Keratinocyte (primary cell): Measurements from ENCODE around the gene ANKMY2. TPM values are rescaled to one million over a fixed set of nuclear protein-coding genes. Genes with fewer than 3 reads are reported as not detected.

Experiments
- DNase-seq: peaks from one replicate; pipeline ENCODE4 v3.0.0-alpha.2; 2011; ENCODE audit warnings: low read depth, missing footprints, low spot score
- FAIRE-seq: peaks from 2 replicates; lab custom pipeline; 2011; peaks lifted over from hg19 to GRCh38; lab: Jason Lieb, UNC
- H2AFZ ChIP-seq: 2 replicates; pipeline ENCODE4 v1.6.0; 2012; ENCODE audit warnings: low read length, control low read depth, inconsistent platforms; ENCODE audit not compliant: control insufficient read depth
- H3K27ac ChIP-seq: 2 replicates; pipeline ENCODE4 v1.5.1; 2011; ENCODE audit warnings: low read length; ENCODE audit not compliant: control insufficient read depth, insufficient read depth
- H3K27me3 ChIP-seq: 3 replicates; pipeline ENCODE4 v1.6.0; 2011; ENCODE audit warnings: low read length; ENCODE audit not compliant: control insufficient read depth, insufficient read depth; ENCODE audit errors: extremely low read depth
- H3K36me3 ChIP-seq, 2 experiments: 2 replicates in 1 of 2; 3 replicates in 1 of 2; pipeline ENCODE4 v1.5.1; 2011; ENCODE audit warnings: low read length in 2 of 2, mild to moderate bottlenecking in 1 of 2; ENCODE audit not compliant: control insufficient read depth in 2 of 2, insufficient read depth in 2 of 2; ENCODE audit errors: extremely low read depth in 1 of 2
- H3K4me1 ChIP-seq: 3 replicates; pipeline ENCODE4 v1.5.1; 2011; ENCODE audit warnings: low read length; ENCODE audit not compliant: control insufficient read depth, insufficient read depth; ENCODE audit errors: extremely low read depth
- H3K4me2 ChIP-seq: 3 replicates; pipeline ENCODE4 v1.6.0; 2011; ENCODE audit warnings: low read depth, low read length; ENCODE audit not compliant: control insufficient read depth, insufficient read depth; ENCODE audit errors: extremely low read depth
- H3K4me3 ChIP-seq, 3 experiments: fragments of 200-600 bp in 1 of 3; sonication (generic) in 1 of 3; 2 replicates in 2 of 3; 3 replicates in 1 of 3; pipeline ENCODE4 v1.5.1; 2011 to 2016; ENCODE audit warnings: low read length in 3 of 3, mild to moderate bottlenecking in 3 of 3, control low read depth in 2 of 3, inconsistent platforms in 1 of 3, low read depth in 1 of 3, mixed read lengths in 1 of 3, mixed run types in 1 of 3, moderate library complexity in 1 of 3; ENCODE audit not compliant: control insufficient read depth in 2 of 3, insufficient read depth in 2 of 3; ENCODE audit errors: extremely low read depth in 1 of 3
- H3K79me2 ChIP-seq: 2 replicates; pipeline ENCODE4 v1.6.0; 2012; ENCODE audit warnings: low read length; ENCODE audit not compliant: control insufficient read depth, insufficient read depth
- H3K9ac ChIP-seq: 3 replicates; pipeline ENCODE4 v1.6.0; 2011; ENCODE audit warnings: low read length; ENCODE audit not compliant: control insufficient read depth, insufficient read depth; ENCODE audit errors: extremely low read depth
- H3K9me1 ChIP-seq: 3 replicates; pipeline ENCODE4 v1.6.0; 2011; ENCODE audit warnings: low read length; ENCODE audit not compliant: control insufficient read depth, insufficient read depth; ENCODE audit errors: extremely low read depth
- H3K9me3 ChIP-seq: 2 replicates; pipeline ENCODE4 v1.5.1; 2012; ENCODE audit warnings: low read depth, low read length; ENCODE audit not compliant: control insufficient read depth
- H4K20me1 ChIP-seq: 3 replicates; pipeline ENCODE4 v1.6.0; 2011; ENCODE audit warnings: low read length; ENCODE audit not compliant: control insufficient read depth, insufficient read depth; ENCODE audit errors: extremely low read depth
- EZH2 ChIP-seq: IDR thresholded peaks from one replicate; pipeline ENCODE4 v1.6.1; 2012; ENCODE audit warnings: inconsistent platforms, mild to moderate bottlenecking, low read length, moderate library complexity
- dilution Hi-C: fragments of 300-500 bp; cut with MboI; formaldehyde crosslinking; loops from one replicate; pipeline ENCODE4 v1.7.0; 2020; ENCODE audit warnings: low sequenced_read_pairs; ENCODE audit not compliant: extremely low pct_ligation_motif_present
- polyA plus RNA-seq, 5 experiments: library from polyadenylated mRNA; depleted of rRNA in 3 of 5; stranded (reverse) in 3 of 5; stranded (forward) in 1 of 5; unstranded in 1 of 5; fragments of >200 nt; gene quantifications; 1 replicate in 1 of 5; 2 replicates in 3 of 5; 3 replicates in 1 of 5; pipeline versions ENCODE4 v1.2.1 to v1.2.3, GENCODE V29; 2011 to 2012; ENCODE audit warnings: missing spikeins in 2 of 5, low read depth in 1 of 5, low replicate concordance in 1 of 5
- TF ChIP-seq, protein P1 (sequence below), 3 experiments: IDR thresholded peaks in 1 of 3; conservative IDR thresholded peaks in 1 of 3; optimal IDR thresholded peaks in 1 of 3; 2 replicates in 2 of 3; 3 replicates in 1 of 3; pipeline versions ENCODE3 to v1.5.1; 2011; ENCODE audit warnings: low read length in 3 of 3, mild to moderate bottlenecking in 3 of 3, moderate library complexity in 2 of 3, control low read depth in 1 of 3, inconsistent platforms in 1 of 3; ENCODE audit not compliant: insufficient read depth in 2 of 3; ENCODE audit errors: extremely low read depth in 1 of 3

The ANKMY2 gene
- polyA plus RNA-seq, 1 donor (not counting 4 experiments of a cell fraction or from before 2014, with no cell fraction given): 13.3 TPM

DNA sequence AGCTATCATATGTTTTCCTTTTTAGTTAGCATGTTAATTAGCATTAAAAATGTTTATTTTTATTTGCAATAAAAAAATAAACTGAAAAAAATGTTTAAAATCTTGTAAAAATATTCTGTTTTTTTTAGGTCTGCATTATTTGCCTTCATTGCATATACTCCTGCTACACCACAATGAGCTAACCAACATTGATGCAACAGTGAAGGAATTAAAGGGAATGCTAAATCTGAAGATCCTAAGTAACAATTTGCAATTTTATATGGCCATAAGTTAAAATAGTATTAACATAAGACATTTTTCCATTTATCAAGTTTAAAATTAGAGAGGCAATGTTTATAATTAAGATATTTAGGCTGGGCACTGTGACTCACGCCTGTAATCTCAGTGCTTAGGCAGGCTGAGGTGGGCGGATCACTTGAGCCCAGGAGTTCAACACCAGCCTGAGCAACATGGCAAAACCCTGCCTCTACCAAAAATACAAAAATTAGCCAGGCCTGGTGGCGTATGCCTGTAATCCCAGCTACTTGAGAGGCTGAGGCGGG is 86.7 kb downstream of the ANKMY2 start:
- Histone ChIP-seq H3K9me1 (no peaks in the 10 kb centered on the region), H3K27me3 (no peaks in the 10 kb centered on the region), H3K4me2 (no peak overlapping the region), H3K27ac (no peak overlapping the region), H3K4me1 (no peaks in the 10 kb centered on the region), H3K79me2 (no peaks in the 10 kb centered on the region), H4K20me1 (no peaks in the 10 kb centered on the region), H3K4me3 (no peak overlapping the region), H2AFZ (no peak overlapping the region), H3K9me3 (no peaks in the 10 kb centered on the region), H3K36me3 (no peaks in the 10 kb centered on the region), H3K9ac (no peak overlapping the region)
- DNase-seq (no peak), FAIRE-seq (no peak)
- dilution Hi-C loops: no loop called here
- no peak for TF ChIP-seq EZH2
- TF ChIP-seq, protein P1, sequence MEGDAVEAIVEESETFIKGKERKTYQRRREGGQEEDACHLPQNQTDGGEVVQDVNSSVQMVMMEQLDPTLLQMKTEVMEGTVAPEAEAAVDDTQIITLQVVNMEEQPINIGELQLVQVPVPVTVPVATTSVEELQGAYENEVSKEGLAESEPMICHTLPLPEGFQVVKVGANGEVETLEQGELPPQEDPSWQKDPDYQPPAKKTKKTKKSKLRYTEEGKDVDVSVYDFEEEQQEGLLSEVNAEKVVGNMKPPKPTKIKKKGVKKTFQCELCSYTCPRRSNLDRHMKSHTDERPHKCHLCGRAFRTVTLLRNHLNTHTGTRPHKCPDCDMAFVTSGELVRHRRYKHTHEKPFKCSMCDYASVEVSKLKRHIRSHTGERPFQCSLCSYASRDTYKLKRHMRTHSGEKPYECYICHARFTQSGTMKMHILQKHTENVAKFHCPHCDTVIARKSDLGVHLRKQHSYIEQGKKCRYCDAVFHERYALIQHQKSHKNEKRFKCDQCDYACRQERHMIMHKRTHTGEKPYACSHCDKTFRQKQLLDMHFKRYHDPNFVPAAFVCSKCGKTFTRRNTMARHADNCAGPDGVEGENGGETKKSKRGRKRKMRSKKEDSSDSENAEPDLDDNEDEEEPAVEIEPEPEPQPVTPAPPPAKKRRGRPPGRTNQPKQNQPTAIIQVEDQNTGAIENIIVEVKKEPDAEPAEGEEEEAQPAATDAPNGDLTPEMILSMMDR (optimal IDR thresholded peaks at IDR 0.05 in 1 of 3, IDR thresholded peaks at IDR 0.05 in 1 of 3, conservative IDR thresholded peaks at IDR 0.05 in 1 of 3; ENCODE audit: extremely low read depth in 1 of 3, insufficient read depth in 2 of 3, low read length in 3 of 3): no peak

- no peak for DNase-seq
- no peak overlapping the region for H3K9ac ChIP-seq
- no peaks in the 10 kb centered on the region for H3K9me1 ChIP-seq
- H3K4me2 ChIP-seq: no peak overlapping the region
- no peaks in the 10 kb centered on the region for H3K4me1 ChIP-seq
- H3K4me3 ChIP-seq: no peak overlapping the region
- no peaks in the 10 kb centered on the region for H3K9me3 ChIP-seq
- no peak overlapping the region for H3K27ac ChIP-seq
- no peak overlapping the region for H2AFZ ChIP-seq
- H3K27me3 ChIP-seq: no peaks in the 10 kb centered on the region
- H3K79me2 ChIP-seq: no peaks in the 10 kb centered on the region
- no peaks in the 10 kb centered on the region for H4K20me1 ChIP-seq
- dilution Hi-C loops: no loop called here
- FAIRE-seq: no peak
- no peaks in the 10 kb centered on the region for H3K36me3 ChIP-seq
- TF ChIP-seq, protein P1 (optimal IDR thresholded peaks at IDR 0.05 in 1 of 3, IDR thresholded peaks at IDR 0.05 in 1 of 3, conservative IDR thresholded peaks at IDR 0.05 in 1 of 3; ENCODE audit: extremely low read depth in 1 of 3, insufficient read depth in 2 of 3, low read length in 3 of 3): no peak
- no peak for TF ChIP-seq EZH2
Observed at GRCh38 chr7:16556359-16556758, 89.2 kb downstream of the ANKMY2 start.
